GM19372 (cell line): ENCODE data around the gene SMKR1.

Experiments used
- ATAC-seq: cut with Tn5 transposase; IDR thresholded peaks from one replicate; pipeline ENCODE4 v1.9.1; 2021; ENCODE audit warnings: mild to moderate bottlenecking, low read depth, moderate library complexity; ENCODE audit not compliant: unreplicated experiment

Gene SMKR1

GRCh38 chr7:129561677-129562359 is 59.5 kb downstream of the SMKR1 start:
- ATAC-seq, result no peak
